ENCODE results near the gene IPO5.

- TF ChIP-seq CTCF (optimal IDR thresholded peaks at IDR 0.05 in 1 of 3, IDR thresholded peaks at IDR 0.05 in 1 of 3, conservative IDR thresholded peaks at IDR 0.05 in 1 of 3; ENCODE audit: extremely low read depth in 1 of 3, insufficient read depth in 2 of 3, low read length in 3 of 3), result no peak
- TF ChIP-seq EZH2 (IDR thresholded peaks at IDR 0.05; ENCODE audit: low read length), result no peak
Measured at GRCh38 chr13:98052412-98052811, 98.9 kb downstream of the IPO5 start.

Measured in keratinocyte (primary cell).